Activated naive CD4-positive, alpha-beta T cell treated with anti-CD3 and anti-CD28 coated beads for 36 hours (primary cell): Measurements from ENCODE around the gene ABCB11. TPM values are rescaled to one million over a fixed set of nuclear protein-coding genes. Genes with fewer than 3 reads are reported as not detected.
A peak's percentile ranks its signal among the peaks of the same experiment; 100 is the strongest.

Experiments used
- CTCF ChIA-PET: fragments of 350-600 bp; sonication (Branson Sonifier 250); formaldehyde crosslinking; loops from one replicate; lab custom pipeline; 2021; ENCODE audit warnings: antibody characterized with exemption; lab: Charles Lee
- DNase-seq: peaks from one replicate; pipeline ENCODE4 v3.0.0-alpha.2; 2020
- H3K27ac Mint-ChIP-seq: one replicate; pipeline ENCODE4 v1.8.0; 2021; ENCODE audit warnings: mild to moderate bottlenecking, mixed read lengths
- H3K27me3 Mint-ChIP-seq: one replicate; pipeline ENCODE4 v1.8.0; 2021; ENCODE audit warnings: low read depth, mixed read lengths
- H3K36me3 Mint-ChIP-seq: one replicate; pipeline ENCODE4 v1.8.0; 2021; ENCODE audit warnings: low read depth, mixed read lengths
- H3K4me1 Mint-ChIP-seq: one replicate; pipeline ENCODE4 v1.8.0; 2021; ENCODE audit warnings: low read depth, mixed read lengths
- H3K4me3 Mint-ChIP-seq: one replicate; pipeline ENCODE4 v1.8.0; 2021; ENCODE audit warnings: mild to moderate bottlenecking, moderate library complexity, mixed read lengths
- H3K9me3 Mint-ChIP-seq: one replicate; pipeline ENCODE4 v1.8.0; 2021; ENCODE audit warnings: mixed read lengths
- intact Hi-C: fragments of 100-400 bp; cut with micrococcal nuclease; formaldehyde crosslinking; loops from one replicate; pipeline ENCODE4 v1.15.1; 2023
- total RNA-seq, 2 experiments: library from RNA; stranded (reverse); gene quantifications; one replicate each; pipeline ENCODE4 v1.2.3, GENCODE V29; 2021

Gene ABCB11
- total RNA-seq, 2 experiments from 2014 or later = not detected

DNA sequence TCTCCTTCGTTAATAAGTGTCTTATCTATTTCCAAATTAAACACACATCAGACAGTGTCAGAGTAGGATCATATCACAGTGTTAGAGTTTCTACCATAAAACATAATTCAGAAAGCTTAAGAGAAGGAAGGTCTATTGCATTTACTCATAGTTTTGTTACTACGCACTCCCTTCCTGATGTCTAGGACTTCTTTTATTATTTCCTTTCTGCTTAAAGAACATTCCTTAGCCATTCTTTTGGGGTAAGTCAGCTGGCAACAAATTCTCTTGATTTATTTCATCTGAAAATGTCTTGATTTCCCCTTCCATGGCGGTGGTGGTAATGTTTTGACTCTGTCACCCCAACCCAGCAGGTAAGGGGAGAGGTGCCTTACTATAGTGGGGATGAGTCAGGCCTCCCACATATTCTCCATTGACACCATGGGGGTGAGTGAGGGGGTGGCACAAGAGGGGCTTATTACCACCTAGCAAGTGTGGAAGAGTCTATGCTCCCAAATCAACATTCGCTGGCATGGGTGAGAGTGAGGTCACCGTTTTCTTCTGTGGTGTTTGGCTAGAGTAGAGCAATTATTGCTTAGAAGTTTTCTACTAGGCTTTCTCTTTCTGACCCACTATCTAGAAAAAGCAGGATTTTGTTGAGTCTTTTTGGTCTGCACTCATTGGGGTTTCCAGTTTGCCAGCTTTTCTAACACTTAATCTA lies 29.9 kb downstream of the ABCB11 start:
- Mint-ChIP-seq H3K4me1 (peaks cover 3% of the 10 kb centered on the region), H3K27me3 (peaks cover 1% of the 10 kb centered on the region), H3K4me3 (no peak overlapping the region), H3K9me3 (no peaks in the 10 kb centered on the region), H3K36me3 (no peaks in the 10 kb centered on the region), H3K27ac (no peak overlapping the region)
- DNase-seq = peak; percentile 12
- intact Hi-C loops = no loop called here
- CTCF ChIA-PET = no interaction called here

DNA sequence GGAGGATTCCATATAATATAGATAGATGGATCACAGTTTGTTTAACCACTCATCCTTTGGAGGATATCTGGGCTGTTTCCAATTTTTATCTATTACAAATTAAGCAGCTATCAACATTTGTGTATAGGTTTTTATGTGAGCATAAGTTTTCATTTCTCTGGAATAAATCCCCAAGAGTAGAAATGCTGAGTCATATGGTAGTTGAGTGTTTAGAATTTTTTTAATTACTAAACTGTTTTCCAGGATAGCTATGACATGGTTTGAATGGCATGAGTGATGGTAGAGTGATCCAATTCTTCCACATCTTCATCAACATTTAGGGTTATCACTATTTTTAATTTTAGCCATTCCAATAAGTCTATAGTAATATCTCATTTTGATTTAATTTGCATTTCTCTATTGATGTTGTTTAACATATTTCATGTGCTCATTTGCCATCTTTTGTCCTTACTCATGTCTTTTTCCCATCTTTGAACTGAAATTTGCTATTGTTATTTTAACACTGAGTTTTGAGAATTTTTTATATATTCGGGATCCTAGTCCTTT lies 31.4 kb downstream of the ABCB11 start:
- no peaks in the 10 kb centered on the region for H3K9me3 Mint-ChIP-seq
- CTCF ChIA-PET = interaction anchor here (1.1 kb wide), 1 partner anchor 132 kb away, joined by 4 read pairs; no protein-coding TSS in a partner anchor
- peaks cover 5% of the 10 kb centered on the region for H3K27me3 Mint-ChIP-seq
- peaks cover under 1% of the 10 kb centered on the region for H3K4me1 Mint-ChIP-seq
- no peaks in the 10 kb centered on the region for H3K36me3 Mint-ChIP-seq
- H3K4me3 Mint-ChIP-seq = no peak overlapping the region
- intact Hi-C loops = no loop called here
- DNase-seq = no peak
- no peak overlapping the region for H3K27ac Mint-ChIP-seq

DNA sequence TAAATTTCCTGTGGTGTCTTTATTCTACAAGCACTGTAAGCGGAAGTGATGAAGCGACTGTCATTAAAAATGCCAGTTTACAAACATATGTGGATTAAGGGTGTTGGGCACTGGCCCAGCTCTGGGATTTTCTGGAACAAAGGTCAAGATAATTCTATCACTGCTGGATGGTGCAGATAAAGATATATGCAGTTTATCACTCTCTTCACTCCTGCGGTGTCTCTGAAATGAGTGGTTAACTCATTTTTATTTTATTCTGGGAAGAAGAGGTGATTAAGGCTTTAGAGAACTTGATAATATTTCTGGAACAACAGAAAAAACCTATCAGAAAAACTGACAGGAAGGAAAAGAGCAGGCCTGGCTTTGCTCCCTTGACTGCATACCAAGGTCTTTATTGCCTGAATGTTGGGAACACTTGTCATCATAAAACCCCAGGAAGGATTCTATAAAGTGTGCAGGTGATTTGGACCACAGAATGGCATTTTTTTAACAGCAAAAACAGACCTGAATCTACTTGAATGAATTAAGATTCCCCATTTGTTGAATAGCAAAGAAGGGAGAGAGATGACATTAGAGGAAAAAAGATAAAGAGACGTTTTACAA lies 32.4 kb downstream of the ABCB11 start:
- CTCF ChIA-PET = no interaction called here
- DNase-seq = no peak
- H3K27me3 Mint-ChIP-seq = peaks cover 5% of the 10 kb centered on the region
- no peak overlapping the region for H3K4me3 Mint-ChIP-seq
- no peaks in the 10 kb centered on the region for H3K4me1 Mint-ChIP-seq
- no peak overlapping the region for H3K27ac Mint-ChIP-seq
- H3K9me3 Mint-ChIP-seq = no peaks in the 10 kb centered on the region
- intact Hi-C loops = no loop called here
- H3K36me3 Mint-ChIP-seq = no peaks in the 10 kb centered on the region

DNA sequence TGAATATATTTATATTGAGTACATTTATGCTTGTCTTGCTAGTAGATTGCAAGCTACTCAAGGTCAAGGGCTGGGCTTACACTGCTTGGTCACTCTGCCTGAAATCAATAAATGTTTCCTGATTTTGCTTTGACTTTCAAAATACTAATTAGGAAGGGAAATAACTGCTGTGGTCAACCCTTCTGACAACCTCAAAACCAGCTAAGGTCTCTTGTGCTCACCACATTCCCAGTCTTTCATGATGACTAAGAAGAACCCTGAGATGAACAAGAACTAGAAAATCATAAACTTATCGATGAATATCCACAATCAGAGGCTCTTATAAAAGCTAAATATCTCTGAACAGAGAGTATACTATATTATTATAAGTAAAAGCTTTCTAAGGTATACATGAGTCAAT lies 33.3 kb downstream of the ABCB11 start:
- peaks cover 5% of the 10 kb centered on the region for H3K27me3 Mint-ChIP-seq
- no peaks in the 10 kb centered on the region for H3K9me3 Mint-ChIP-seq
- no peaks in the 10 kb centered on the region for H3K36me3 Mint-ChIP-seq
- H3K4me1 Mint-ChIP-seq = no peaks in the 10 kb centered on the region
- CTCF ChIA-PET = interaction anchor here (1.4 kb wide), 1 partner anchor 134 kb away, joined by 3 read pairs; no protein-coding TSS in a partner anchor
- H3K4me3 Mint-ChIP-seq = no peak overlapping the region
- no peak for DNase-seq
- no peak overlapping the region for H3K27ac Mint-ChIP-seq
- intact Hi-C loops = no loop called here

DNA sequence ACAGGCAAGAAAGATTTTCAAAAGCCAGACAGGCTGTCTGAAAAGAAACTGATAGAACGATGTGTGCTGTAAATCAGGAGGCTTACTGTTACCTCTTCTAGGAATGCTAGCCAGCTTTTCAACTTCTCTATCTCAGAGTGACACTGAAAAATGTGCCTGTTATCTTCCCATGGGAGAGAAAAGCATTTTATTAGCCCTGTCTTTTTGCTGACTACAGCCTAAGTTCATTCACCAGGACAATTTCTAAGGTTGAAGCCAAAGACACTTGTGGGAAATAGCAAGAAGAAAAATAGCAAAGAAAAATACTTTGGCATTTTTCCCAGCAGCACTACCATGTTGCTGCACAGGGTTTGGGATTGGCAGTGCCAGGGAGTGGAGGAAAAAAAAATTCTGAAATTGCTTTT lies 34.0 kb downstream of the ABCB11 start:
- intact Hi-C loops = no loop called here
- Mint-ChIP-seq H3K4me3 (no peak overlapping the region), H3K9me3 (no peaks in the 10 kb centered on the region), H3K27ac (no peak overlapping the region), H3K4me1 (no peaks in the 10 kb centered on the region), H3K36me3 (no peaks in the 10 kb centered on the region), H3K27me3 (peaks cover 6% of the 10 kb centered on the region)
- no peak for DNase-seq
- CTCF ChIA-PET = interaction anchor here (1.4 kb wide), 1 partner anchor 135 kb away, joined by 3 read pairs; no protein-coding TSS in a partner anchor

DNA sequence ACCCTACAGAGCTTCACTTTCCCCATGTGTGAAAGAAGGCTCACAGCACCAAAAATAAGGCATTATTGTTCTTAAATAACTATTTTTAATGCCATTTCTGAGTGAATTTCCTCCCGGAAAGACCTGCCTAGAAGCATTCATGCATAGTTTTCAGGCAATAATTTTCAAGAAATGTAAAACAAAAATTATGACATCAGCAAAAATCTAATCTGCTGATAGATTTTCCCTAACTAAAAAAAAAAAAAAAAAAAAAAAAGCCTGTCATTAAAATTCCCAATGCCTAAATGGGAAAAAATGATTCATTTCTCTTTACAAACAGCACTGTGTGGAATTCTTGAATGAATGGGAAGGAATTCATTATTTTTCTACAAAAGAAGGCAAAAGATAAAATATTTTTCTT lies 35.4 kb downstream of the ABCB11 start:
- Mint-ChIP-seq H3K4me3 (no peak overlapping the region), H3K27me3 (peaks cover 7% of the 10 kb centered on the region), H3K4me1 (no peaks in the 10 kb centered on the region), H3K9me3 (no peaks in the 10 kb centered on the region), H3K36me3 (no peaks in the 10 kb centered on the region), H3K27ac (no peak overlapping the region)
- DNase-seq = no peak
- CTCF ChIA-PET = interaction anchor here (0.5 kb wide), 1 partner anchor 46 kb away, joined by 3 read pairs; no protein-coding TSS in a partner anchor
- intact Hi-C loops = no loop called here

DNA sequence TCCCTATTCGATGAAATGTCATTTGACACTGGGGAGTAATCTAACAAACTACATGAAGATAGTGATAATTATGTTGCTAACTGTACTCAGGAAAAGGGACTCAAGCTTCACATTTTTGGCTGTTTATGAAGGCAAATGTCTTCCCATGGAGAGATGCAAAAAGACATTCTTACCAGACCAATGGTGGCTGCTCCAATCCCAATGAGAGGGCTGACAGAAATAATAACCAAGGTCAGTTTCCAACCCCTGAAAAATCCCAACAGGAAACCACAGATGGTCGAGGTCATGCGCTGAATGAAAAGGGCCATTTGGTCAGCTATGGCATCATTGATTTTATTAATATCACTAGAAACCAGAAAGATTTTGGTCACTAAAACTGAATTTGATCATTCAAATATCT lies 37.6 kb downstream of the ABCB11 start:
- CTCF ChIA-PET = no interaction called here
- intact Hi-C loops = no loop called here

DNA sequence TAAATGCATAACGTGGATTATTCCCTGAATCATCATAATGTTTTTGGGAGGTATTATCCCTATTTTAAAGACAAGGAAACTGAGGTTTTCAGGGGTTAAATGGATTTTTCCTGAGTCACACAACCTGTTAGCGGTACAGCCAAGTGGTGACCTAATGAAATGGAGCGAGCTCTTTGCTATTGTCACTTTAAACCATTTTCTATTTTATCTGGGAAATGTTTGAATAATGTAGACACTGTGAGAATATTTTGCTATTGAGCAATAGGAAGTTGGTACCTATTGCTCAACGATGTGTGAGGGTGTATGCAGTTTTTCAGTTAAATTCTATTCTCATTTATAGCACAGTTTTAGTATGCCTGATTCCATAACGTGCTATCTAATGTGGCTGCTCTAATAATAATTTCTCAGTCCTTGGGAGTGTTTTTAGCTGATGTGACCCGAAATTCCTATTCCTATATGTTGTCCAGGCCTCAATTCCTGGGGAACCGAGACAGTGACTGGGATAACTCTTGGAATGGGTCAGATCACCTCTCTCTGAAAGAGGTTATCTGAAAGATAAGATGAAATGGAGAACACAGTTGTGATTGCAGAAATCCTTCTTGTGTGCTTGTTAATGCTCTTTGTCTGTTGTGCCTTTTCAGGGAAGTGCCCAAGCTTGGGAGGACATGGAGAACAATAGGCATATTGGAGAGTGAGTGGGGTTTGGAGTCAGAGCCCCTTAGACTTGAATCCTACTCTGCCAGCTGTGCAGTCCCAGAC lies 38.4 kb downstream of the ABCB11 start:
- CTCF ChIA-PET = interaction anchor here (0.6 to 1.4 kb wide), 2 partner anchors 117 to 387 kb away, joined by 3 to 4 read pairs; no protein-coding TSS in a partner anchor
- no peaks in the 10 kb centered on the region for H3K36me3 Mint-ChIP-seq
- H3K27me3 Mint-ChIP-seq = peaks cover 7% of the 10 kb centered on the region

More for the DNA sequence above, 37.6 kb downstream of the ABCB11 start:
- Mint-ChIP-seq H3K4me1 (no peaks in the 10 kb centered on the region), H3K27me3 (peaks cover 7% of the 10 kb centered on the region), H3K36me3 (no peaks in the 10 kb centered on the region), H3K27ac (no peak overlapping the region), H3K9me3 (no peaks in the 10 kb centered on the region), H3K4me3 (no peak overlapping the region)
- DNase-seq = no peak

DNA sequence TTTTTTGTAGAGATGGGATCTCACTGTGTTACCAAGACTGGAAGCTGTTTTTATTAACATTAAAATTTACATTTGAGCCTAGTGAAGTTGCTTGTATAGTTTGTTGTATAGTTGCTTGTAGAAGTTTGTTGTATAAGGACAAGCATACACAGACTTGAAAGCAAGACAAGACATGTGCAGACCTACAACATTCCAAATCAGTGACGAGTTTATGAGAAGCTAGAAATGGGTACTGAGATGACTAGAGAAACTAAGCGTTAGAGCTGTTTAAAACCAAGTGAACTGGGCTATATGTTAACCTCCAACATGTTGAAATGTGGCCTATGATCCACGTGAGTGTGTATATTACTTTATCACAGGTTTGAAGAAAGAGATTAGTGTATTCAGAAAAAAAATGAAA lies 39.1 kb downstream of the ABCB11 start:
- Mint-ChIP-seq H3K36me3 (no peaks in the 10 kb centered on the region), H3K9me3 (no peaks in the 10 kb centered on the region), H3K27ac (no peak overlapping the region), H3K27me3 (peaks cover 7% of the 10 kb centered on the region), H3K4me1 (no peaks in the 10 kb centered on the region), H3K4me3 (no peak overlapping the region)
- no peak for DNase-seq
- CTCF ChIA-PET = interaction anchor here (0.6 to 1.4 kb wide), 3 partner anchors 63 to 388 kb away, joined by 3 to 4 read pairs (median 3); no protein-coding TSS in a partner anchor
- intact Hi-C loops = no loop called here

More for the DNA sequence above, 38.4 kb downstream of the ABCB11 start:
- intact Hi-C loops = no loop called here
- no peaks in the 10 kb centered on the region for H3K9me3 Mint-ChIP-seq
- H3K4me3 Mint-ChIP-seq = no peak overlapping the region
- no peaks in the 10 kb centered on the region for H3K4me1 Mint-ChIP-seq
- no peak overlapping the region for H3K27ac Mint-ChIP-seq
- DNase-seq = no peak

DNA sequence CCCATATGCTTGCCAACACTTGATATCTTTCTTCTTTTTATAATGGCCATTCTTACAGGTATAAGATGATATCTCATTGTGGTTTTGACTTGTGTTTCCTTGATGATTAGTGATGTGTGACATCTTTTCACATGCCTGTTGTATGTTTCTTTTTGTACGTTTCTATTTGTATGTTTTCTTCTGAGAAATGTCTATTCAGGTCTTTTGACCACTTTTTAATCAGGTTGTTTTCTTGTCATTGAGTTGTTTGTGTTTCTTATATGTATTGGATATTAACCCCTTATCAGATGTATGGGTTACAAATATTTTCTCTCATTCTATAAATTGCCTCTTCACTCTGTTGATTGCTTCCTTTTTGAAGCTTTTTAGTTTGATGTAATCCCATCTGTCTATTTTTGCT lies 42.4 kb downstream of the ABCB11 start:
- Mint-ChIP-seq H3K9me3 (no peaks in the 10 kb centered on the region), H3K27me3 (peaks cover 3% of the 10 kb centered on the region), H3K27ac (no peak overlapping the region), H3K4me1 (no peaks in the 10 kb centered on the region), H3K36me3 (no peaks in the 10 kb centered on the region), H3K4me3 (no peak overlapping the region)
- intact Hi-C loops = no loop called here
- DNase-seq = no peak
- CTCF ChIA-PET = no interaction called here

DNA sequence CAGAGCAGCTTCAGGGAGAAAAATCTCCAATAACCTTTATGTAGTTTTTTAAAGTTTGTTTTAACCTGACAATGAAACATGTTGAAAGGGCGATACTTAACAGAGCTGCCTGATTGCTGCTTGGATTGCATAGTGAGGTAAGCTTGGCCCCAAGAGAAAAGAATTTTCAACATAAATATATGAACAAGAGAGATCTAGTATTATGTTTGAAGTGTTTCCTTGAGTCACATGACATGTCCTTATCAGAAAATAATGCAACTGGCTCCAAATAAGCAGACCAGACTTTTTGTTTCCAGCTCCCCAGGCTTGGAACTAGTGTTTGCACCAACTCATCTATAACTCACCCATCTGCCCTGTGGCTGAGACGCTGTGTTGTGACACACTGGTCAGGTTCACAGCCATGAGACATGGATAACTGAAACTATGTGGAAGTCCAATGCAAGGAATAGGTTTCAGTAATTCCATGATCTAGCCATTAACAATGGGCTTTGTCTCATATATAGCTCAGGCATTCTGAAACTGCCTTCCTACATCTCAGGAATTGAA lies 44.7 kb downstream of the ABCB11 start:
- no peak overlapping the region for H3K27ac Mint-ChIP-seq
- CTCF ChIA-PET = no interaction called here
- H3K9me3 Mint-ChIP-seq = no peaks in the 10 kb centered on the region
- H3K27me3 Mint-ChIP-seq = no peaks in the 10 kb centered on the region
- H3K4me1 Mint-ChIP-seq = no peaks in the 10 kb centered on the region
- no peak overlapping the region for H3K4me3 Mint-ChIP-seq
- intact Hi-C loops = no loop called here
- H3K36me3 Mint-ChIP-seq = no peaks in the 10 kb centered on the region
- DNase-seq = no peak

DNA sequence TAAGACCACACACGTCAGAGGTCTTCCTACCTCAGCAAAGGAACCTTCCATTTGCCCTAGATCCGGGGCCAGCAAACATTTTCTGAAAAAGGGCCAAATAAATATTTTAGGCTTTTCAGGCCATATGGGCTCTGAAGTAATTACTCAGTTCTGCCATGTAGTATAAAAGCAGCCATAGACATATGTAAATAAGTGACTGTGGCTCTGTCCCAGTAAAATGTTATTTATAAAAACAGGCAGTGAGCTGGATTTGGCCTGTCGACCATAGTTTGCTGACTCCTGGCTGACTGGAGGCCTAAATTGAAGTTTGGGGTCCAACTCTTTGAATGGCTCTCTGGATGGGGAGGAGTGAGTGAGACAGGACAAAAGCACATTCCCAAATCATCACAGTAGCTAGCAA lies 49.5 kb downstream of the ABCB11 start:
- Mint-ChIP-seq H3K4me3 (no peak overlapping the region), H3K27ac (no peak overlapping the region), H3K36me3 (no peaks in the 10 kb centered on the region), H3K27me3 (no peaks in the 10 kb centered on the region), H3K4me1 (no peaks in the 10 kb centered on the region), H3K9me3 (no peaks in the 10 kb centered on the region)
- no peak for DNase-seq
- intact Hi-C loops = no loop called here
- CTCF ChIA-PET = no interaction called here
